DMS53 (cell line): ENCODE measurements around the gene MAP2K4.

Experiments used
- DNase-seq: peaks from one replicate; lab custom pipeline; 2025; lab: John Stamatoyannopoulos, UW

The MAP2K4 gene

DNA sequence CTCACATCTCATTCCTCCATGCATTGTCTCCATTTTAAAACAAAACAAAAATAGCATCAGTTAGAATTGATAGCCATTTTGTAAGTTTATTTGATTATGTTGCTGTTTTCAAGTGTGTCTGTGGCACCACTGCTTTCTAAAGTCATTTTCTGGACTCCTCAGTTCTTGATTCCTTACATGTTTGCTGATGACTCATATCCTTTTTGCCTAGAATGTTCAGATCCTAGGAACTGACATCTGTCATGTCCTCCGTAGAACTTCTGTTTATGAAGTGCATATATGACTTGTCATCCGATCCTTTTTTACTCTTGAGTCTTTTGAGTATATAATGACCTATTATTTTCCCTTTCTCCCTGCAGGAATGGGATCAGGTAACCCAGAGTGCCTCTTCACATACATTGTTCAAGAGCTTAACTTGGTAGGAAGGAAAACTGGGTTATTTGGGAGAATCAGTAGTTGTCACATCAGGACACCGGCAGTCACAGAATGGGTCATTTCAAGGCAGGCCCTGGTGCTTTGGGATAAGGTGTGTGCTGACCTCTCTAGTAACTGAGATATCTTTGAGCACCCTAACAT is 69.2 kb downstream of the MAP2K4 start:
- peak; percentile 77 for DNase-seq

DNA sequence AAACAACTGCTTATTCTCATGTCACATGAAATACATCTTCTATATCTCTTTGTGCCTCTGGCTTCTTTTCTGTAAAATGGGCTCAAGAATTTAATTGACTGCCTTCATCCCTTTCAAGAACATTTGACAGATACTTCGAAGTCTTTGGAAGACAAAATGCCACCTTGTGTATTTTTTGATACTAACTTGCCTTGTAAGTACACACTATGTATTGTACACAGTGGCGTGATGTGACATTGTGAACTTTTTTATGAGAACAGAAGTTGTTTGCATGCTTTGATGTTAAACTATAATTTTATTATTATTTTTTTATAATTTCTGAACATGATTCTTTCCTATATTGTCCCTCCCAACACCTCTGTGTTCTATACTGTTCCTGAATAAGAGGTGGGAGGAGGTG is 73.7 kb downstream of the MAP2K4 start:
- no peak for DNase-seq

DNA sequence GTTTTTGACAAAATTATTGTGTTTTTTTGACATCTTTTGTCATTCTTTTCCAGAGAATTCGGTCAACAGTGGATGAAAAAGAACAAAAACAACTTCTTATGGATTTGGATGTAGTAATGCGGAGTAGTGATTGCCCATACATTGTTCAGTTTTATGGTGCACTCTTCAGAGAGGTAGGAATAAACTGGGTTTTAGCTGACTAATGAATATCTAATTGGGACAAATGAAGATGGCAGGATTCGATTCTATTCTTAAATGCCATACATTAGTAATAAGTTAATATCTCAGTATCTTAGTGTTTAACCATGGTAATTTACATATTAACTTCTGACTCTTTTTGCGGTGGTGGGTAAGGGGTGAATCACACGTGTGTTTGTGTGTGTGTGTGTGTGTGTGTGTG is 74.8 kb downstream of the MAP2K4 start:
- no peak for DNase-seq

DNA sequence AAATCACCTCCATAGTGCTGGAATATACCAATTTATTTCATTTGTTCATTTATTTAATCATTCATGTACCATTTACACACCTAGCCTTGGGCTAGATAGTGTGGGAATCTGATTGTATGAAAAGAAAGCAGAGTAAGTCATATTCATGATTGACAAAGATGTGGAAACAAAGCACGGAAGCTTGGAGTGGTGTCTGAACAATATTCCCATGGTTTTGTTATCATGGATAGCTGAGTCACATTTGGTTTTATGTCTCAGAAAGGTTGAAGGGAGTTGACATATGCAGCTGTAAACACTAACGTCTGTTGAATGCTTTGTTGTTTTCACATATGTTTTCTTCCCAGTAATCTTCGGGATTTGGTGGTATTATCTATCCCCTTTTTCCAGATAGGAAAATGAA is 76.6 kb downstream of the MAP2K4 start:
- DNase-seq: no peak

DNA sequence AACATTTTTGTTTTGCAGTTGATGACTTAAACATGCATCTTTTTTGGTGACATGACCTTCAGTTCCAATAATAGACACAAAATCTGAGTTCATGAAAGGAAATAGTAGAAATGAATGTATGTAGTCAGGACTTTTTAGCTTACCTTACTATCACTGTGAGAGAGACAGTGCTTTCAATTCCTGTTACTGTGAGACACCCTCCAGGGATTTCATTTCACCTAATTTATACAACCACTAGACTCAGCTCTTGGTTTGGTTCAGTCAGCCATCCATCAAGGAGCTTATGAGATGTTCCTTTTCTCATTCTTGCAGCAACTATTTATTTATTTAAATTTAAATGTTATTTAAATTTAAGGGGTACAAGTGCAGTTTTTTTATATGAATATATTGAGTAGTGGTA is 77.9 kb downstream of the MAP2K4 start:
- DNase-seq: no peak

DNA sequence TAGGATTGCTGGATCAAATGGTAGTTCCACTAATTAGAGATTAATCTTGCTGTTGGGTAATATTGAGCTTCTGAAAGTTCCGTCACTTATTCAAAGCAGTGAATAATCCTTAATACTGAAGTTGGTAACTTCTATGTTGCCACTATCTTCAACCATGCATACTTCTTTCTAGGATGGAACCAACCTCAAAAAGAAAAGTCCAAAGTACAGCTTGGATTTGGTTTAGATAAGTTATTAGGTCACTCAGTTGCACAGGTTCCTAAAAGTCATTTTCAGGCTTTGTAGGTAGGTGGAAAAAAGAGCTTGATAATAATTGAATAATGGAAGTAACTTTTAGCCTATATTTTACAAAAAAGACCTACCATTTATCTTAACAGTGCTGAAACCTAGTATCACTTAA is 78.7 kb downstream of the MAP2K4 start:
- no peak for DNase-seq

DNA sequence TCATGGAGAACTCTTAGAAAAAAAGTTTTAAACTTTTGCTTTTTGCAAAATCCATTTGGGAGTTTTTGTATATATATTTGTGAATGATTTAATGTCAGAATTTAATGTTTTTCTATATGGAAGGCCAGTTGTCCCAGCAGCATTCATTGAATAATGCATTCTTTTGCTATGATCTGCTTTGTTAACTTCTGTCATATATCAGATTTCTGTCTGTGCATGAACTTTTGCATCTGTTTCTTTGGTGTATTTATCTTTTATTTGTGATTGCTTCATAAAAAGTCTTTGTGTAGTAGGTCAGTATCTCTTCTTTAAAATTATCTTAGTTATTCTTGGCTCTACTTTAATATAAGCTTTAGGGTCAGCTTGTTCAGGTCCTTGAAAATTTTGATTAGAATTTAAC is 84.2 kb downstream of the MAP2K4 start:
- DNase-seq: no peak

DNA sequence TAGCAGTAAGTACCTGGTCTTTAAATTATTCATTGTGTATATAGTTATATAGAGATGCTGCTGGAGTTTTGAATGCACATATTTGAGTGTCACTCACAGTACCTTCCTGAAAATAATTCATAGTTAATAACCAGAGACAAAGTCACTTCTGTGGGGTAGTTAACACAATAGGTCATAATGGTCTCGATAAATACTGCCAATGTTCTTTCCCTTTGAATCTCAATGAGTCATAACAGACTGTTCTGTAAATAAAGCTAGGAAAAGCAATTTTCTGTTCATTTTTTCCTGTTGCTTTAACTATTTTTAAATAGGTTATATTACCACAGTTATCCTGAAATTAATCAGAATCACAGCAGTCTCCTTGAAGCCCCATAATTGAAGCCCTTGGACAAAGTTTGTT is 87.2 kb downstream of the MAP2K4 start:
- DNase-seq: peak; percentile 6

DNA sequence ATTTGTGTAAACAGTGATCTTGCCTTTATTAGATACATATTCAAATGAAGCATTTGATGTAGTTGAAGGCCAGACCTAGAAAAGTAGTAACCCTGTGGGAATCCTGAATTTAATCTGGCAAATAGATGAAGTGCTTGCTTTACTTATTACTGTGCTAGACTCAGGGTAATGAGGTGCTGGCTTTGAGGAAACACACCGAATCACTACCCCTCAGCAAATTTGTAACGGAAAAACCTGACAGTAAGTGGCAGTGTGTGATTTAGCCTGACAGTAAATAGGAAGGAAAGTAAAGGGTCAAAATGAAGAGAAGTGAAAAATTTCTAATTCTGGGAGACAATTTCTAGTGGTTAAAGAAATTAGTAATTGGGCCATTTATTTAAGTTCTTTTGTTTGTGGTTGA is 90.2 kb downstream of the MAP2K4 start:
- DNase-seq: no peak

DNA sequence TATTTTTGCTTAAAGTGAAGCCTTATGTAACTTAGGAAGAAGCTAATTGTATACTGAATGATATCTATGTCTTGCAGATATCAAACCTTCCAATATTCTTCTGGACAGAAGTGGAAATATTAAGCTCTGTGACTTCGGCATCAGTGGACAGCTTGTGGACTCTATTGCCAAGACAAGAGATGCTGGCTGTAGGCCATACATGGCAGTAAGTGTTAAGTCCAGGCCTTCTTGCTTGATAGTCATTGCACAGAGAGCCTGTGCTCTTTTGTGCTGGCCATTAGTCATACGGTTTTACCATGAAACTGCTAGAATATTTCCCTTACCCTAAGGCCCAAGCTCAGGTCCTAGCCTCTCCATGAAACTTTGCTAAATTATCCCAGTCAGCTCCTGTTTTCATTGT is 92.5 kb downstream of the MAP2K4 start:
- DNase-seq: no peak

DNA sequence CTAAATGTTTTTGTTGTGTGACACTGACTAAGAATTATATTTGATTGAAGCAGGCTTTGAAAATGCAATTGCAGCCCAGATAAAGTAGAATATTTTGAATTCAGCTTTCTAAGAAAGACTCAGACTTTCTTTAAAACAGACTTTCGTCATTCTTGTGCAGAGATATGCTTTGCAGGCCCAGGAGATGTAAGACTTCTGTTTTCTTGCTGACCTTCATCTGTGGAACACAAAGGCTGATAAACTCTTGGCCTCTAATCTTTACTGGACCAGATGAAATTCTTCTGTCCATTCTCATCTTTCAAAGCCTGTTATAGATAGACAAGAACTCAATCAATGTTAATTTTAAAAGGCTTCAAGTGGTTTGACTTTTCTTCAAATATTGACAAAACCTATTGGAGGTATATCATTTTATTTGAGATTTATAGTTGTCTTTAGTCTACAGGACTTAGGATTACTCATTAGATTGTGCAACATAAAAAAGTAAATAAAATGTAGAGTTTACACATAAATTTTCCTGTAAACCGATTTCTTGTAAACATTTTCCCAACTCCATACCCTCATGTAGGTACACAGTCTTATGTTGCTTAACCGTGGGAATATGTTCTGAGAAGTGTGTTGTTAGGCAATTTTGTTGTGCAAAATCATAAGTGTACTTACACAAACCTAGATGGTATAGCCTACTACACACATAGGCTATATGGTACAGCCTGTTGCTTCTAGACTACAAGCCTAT is 94.2 kb downstream of the MAP2K4 start:
- no peak for DNase-seq

DNA sequence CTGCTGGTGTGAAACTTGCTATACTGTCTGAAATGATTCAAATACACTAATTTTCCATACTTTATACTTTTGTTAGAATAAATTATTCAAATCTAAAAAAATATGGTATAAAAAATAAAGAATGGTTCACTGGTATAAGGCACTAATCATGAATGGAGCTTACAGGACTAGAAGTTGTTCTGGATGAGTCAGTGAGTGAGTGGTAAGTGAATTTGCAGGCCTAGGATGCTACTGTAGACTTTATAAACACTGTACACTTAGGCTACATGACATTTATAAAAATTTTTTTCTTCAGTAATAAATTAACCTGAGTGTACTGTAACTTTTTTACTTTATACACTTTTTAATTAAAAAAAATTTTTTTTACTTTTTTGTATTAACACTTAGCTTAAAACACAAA is 95.5 kb downstream of the MAP2K4 start:
- no peak for DNase-seq

DNA sequence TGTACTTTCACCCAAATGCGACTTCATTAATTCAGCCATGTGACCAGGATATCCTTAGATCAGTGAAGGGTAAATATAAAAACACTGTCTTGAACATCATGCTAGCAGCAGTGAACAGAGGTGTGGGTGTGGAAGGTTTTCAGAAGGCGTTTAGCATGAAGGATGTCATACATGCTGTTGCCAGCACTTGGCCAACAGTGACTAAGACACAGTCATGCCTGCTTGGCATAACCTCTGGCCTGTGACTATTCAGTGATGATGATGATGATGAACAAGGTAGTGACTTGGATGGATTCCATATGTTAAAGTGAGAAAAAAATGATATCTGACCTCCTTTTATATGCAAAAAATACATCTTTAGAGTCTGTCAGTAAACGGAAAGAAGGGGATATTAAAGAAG is 97.9 kb downstream of the MAP2K4 start:
- DNase-seq: no peak

DNA sequence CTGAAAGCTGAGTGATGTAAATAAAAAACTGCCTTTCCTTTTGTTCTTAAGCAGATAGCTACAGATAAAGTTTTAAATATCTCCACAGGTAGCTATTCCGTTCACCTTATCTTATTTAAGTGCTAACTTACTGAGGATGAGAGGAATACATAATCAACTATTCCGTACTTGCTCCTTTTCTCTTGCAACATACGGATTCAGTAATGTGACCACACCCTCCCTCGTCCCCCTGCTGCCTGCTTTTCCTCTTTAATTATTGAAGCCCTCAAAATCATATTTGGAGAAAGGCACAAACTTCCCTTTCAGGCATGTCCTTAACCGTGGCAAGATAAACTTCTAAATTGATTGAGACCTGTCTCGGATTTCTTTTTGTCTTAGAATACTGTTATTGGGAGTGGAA is 101.4 kb downstream of the MAP2K4 start:
- no peak for DNase-seq

DNA sequence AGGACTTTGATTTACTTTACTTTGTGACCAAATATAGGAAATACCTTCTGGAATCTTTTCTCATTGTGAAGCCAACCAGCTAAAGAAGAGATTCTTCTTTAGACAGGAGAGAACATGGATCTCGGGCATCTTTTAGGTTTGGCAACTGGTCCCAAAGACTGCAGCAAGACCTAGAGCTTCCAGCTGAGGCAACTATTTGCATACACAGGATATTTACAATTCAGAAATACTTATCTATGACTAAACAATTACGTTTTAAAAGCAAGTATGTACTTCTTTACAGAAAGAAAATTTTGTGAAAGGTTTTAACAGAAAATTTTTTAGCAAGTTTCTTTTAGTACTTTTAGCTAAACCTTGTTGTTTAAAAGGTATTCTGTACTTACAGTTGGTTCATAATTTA is 106.5 kb downstream of the MAP2K4 start:
- no peak for DNase-seq

DNA sequence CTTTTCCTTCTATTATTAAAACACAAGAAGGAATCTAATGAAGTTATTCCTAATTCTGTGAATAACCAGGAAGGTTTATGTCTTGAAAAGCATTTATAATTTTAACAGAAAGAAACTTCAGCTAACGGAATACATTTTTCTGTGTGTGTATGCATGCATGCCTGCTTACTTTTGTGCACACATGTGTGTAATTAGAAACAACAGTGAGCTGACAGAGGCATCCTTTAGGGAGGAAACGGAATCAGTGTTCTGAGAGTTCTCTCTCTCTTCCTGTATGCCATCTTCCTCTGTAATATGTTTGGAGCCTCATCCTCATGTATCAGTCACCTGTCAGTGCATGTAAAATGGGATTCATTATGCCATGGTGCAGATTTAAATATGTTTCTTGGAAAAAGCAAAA is 107.0 kb downstream of the MAP2K4 start:
- no peak for DNase-seq

DNA sequence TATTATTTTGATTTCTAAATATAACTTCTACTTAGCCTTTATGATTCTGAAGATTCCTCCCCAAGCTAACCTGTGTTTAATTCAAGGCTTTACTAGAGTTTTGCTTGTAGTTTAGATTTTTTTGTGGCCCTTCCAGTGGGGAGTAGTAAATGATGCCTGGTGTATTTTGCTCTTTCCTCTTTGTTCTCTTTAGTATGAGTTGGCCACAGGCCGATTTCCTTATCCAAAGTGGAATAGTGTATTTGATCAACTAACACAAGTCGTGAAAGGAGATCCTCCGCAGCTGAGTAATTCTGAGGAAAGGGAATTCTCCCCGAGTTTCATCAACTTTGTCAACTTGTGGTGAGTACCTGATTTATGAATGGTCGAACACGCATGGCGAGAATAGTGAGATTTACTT is 108.3 kb downstream of the MAP2K4 start:
- no peak for DNase-seq

DNA sequence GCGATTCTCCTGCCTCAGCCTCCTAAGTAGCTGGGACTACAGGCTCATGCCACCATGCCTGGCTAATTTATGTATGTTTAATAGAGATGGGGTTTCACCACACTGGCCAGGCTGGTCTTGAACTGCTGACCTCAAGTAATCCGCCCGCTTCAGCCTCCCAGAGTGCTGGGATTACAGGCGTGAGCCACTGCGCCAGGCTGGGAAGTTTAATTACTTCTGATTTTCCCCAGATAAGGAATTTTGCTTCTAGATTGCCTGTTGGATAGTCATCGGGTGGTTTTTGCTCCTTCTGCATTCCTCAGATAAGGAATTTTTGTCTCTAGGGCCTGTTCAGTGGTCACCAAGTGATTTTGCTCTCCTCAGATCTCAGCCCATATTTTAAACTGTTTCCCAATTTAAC is 112.5 kb downstream of the MAP2K4 start:
- no peak for DNase-seq

DNA sequence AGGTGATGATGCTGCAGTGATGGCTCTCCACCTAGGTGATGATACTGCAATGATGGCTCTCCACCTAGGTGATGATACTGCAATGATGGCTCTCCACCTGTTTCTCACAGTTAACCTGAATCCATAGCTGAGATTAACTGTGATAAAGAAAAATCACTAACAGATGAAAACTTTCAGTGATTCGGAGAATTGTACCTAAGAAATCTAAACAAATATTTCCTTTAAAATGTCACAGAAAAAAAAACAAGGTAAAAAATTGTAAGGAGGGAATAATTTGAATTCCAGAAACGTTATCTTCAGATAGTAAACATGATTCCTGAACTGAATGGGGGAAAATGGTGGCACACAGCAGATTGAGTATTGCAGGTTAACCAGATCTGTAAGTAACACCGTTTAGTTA is 113.4 kb downstream of the MAP2K4 start:
- DNase-seq: no peak

DNA sequence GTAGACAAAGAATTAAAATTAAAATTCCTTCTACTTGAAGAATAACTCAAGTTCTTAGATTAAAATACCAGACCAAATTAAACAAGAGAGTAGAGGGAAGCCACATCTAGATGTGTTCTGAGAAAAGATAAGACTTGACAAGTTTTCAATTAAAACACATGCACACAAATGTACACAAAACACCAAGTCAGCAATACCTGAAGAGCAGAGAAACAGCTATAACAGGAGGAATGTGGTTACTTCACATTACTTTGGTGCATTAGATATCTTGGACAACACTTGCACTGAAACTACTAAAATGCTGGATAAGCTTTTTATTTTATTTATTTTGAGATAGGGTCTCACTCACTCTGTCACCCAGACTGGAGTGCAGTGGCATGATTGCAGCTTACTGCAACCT is 113.9 kb downstream of the MAP2K4 start:
- DNase-seq: no peak

DNA sequence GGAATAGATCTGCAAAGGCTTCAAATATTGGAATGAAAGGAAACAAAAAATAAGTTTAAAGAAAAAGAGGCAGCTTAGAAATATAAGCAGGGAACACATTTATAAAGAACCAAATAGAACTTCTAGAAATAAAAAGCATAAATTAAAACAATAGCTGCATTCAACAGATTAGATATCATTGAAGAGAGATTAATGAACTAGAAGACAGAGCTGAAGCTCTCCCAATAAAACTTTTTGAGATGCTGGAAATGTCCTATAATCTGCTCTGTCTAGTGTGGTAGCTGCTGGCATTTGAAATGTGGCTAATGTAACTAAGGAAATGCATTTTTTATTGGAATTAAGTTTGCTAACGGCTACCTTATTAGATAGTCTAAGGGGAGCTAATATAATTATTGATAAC is 115.6 kb downstream of the MAP2K4 start:
- DNase-seq: no peak

DNA sequence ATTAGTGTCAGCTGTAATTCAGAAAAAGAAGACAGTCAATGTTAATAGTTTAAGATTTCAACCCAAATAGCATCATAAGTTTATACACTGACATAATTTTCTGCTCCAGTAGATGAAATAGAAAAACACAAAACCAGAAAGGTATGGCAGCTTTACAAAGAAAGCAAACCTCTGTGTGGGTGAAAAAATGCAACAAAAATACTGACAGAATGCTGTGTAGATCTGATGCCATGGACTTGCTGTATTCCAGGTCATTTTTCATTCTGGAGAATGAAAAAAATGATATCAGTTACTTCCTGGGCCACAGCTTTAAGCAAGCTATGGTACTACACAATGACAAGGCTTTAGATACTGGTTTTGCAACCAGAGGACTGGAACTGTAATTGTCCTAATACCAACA is 116.0 kb downstream of the MAP2K4 start:
- no peak for DNase-seq

DNA sequence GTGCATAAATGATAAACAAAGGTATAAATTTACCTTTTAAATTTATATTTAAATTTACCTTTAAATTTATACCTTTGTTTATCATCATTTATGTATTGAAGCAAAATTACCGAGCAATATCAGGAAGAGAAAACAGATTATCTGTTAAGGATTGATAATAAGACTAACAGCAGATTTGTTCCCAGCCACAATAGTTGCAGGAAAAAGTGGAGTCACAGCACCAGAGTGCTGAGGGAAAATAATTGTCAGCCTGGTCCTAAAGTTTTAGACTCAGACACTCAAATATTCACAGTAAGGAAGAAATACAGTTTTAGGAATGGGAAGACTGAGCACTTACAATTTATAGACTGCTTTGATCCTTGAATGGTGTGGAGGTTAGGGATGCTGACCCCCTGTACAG is 117.2 kb downstream of the MAP2K4 start:
- no peak for DNase-seq

DNA sequence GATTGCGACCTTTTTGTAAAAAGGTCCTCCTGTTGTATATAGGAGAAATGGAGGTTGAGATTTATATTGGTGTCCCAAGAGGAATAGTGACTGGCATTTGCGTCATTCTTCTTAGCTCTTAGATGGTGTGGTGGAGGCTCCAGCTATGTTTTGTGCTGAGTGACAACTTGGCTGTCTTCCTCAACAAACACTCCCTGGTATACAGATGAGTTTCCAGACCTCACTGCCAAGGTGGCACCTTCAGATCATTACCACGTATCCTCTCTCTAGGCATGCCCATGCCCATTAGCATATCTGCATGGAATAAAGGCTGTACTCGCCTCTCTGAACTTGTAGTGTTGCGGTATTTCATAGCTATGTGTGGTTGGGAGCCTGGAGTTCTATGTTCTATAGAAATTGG is 120.0 kb downstream of the MAP2K4 start:
- DNase-seq: no peak
